NCI-H2196 treated with DMSO at 0.1 percent for 48 hours (cell line): ENCODE data around the gene FAM151B.
"Not testable (repeated sequence)": the region's sequence is repeated elsewhere in the genome, so short reads cannot be mapped to it uniquely, and the experiment has no call there.

Experiments
- DNase-seq: peaks from one replicate; lab custom pipeline; 2025; ENCODE audit not compliant: unreplicated experiment; lab: John Stamatoyannopoulos, UW

Gene FAM151B

GRCh38 chr5:80503641-80504040 is 15.7 kb downstream of the FAM151B start:
- DNase-seq = no peak

GRCh38 chr5:80504833-80505232 is 16.9 kb downstream of the FAM151B start:
- no peak for DNase-seq

- no peak for DNase-seq
These were observed 19.8 kb downstream of the FAM151B start for GRCh38 chr5:80507663-80508062.

GRCh38 chr5:80508844-80509243 is 20.9 kb downstream of the FAM151B start:
- DNase-seq = no peak

GRCh38 chr5:80509362-80509761 is 21.5 kb downstream of the FAM151B start:
- DNase-seq = no peak

- DNase-seq = no peak
These were observed 28.9 kb downstream of the FAM151B start for GRCh38 chr5:80516826-80517225.

GRCh38 chr5:80540691-80541090 is 52.8 kb downstream of the FAM151B start:
- no peak for DNase-seq

GRCh38 chr5:80541392-80541791 is 53.5 kb downstream of the FAM151B start:
- DNase-seq = no peak

GRCh38 chr5:80554646-80555045 is 66.7 kb downstream of the FAM151B start:
- no peak for DNase-seq

GRCh38 chr5:80555099-80555498 is 67.2 kb downstream of the FAM151B start:
- no peak for DNase-seq

GRCh38 chr5:80559244-80559643 is 71.3 kb downstream of the FAM151B start:
- DNase-seq = no peak

- DNase-seq = no peak
These were observed 77.4 kb downstream of the FAM151B start for GRCh38 chr5:80565330-80565729.

- no peak for DNase-seq
These were observed 78.9 kb downstream of the FAM151B start for GRCh38 chr5:80566711-80567259.

GRCh38 chr5:80568251-80568650 is 80.4 kb downstream of the FAM151B start:
- no peak for DNase-seq

GRCh38 chr5:80569086-80569960 is 81.4 kb downstream of the FAM151B start:
- no peak for DNase-seq

GRCh38 chr5:80569961-80570786 is 82.3 kb downstream of the FAM151B start, which contains the start of gene ANKRD34B:
TSS of gene ANKRD34B (minus strand) at chr5:80570280. CDS start at chr5:80560019, 10,261 bp downstream.
- DNase-seq = no peak

GRCh38 chr5:80573062-80573461 is 85.2 kb downstream of the FAM151B start:
- DNase-seq = no peak

GRCh38 chr5:80576383-80576782 is 88.5 kb downstream of the FAM151B start:
- DNase-seq = no peak

GRCh38 chr5:80577707-80578106 is 89.8 kb downstream of the FAM151B start:
- DNase-seq = no peak

GRCh38 chr5:80579050-80579449 is 91.2 kb downstream of the FAM151B start:
- DNase-seq = no peak

- DNase-seq = not testable (repeated sequence)
These were observed 92.4 kb downstream of the FAM151B start for GRCh38 chr5:80580291-80580690.

GRCh38 chr5:80584770-80585169 is 96.9 kb downstream of the FAM151B start:
- DNase-seq = no peak
